K562 (cell line): Measurements from ENCODE around the gene CFAP70. TPM values are rescaled to one million over a fixed set of nuclear protein-coding genes. Genes with fewer than 3 reads are reported as not detected.

Experiments
- ATAC-seq: fragments of 200-7000 bp; cut with Tn5 transposase; 3 replicates; pipeline ENCODE4 v1.9.1; 2020; ENCODE audit warnings: moderate library complexity
- BruUV-seq: library from RNA; stranded (reverse); fragments of 400-500 nt; replicated peaks from 2 replicates; lab custom pipeline; 2021; lab: Mats Ljungman, UMichigan
- CTCF ChIA-PET: fragments of 300-600 bp; formaldehyde crosslinking; extraction: SDS; loops from one replicate; lab custom pipeline; 2021; ENCODE audit warnings: low intra/inter-chr PET ratio; lab: Yijun Ruan, JAX
- POLR2A ChIA-PET: fragments of 300-600, 350-650 bp; sonication (Branson Sonifier 250); formaldehyde crosslinking; extraction: SDS; loops from one replicate; lab custom pipeline; 2021; ENCODE audit warnings: antibody characterized with exemption, inconsistent platforms; lab: Yijun Ruan, JAX
- DNase-seq, 4 experiments: peaks; one replicate each; pipeline versions ENCODE4 v3.0.0 to v3.0.0-alpha.2; 2011 to 2018; ENCODE audit warnings: low spot score in 3 of 4, mixed read lengths in 3 of 4; ENCODE audit errors: extremely low read depth in 1 of 4
- FAIRE-seq: peaks from 2 replicates; lab custom pipeline; 2011; peaks lifted over from hg19 to GRCh38; lab: Jason Lieb, UNC
- H2AFZ ChIP-seq: 2 replicates; pipeline ENCODE4 v1.6.0; 2011; ENCODE audit warnings: low read depth, low read length, control low read depth, inconsistent platforms
- H3K27ac ChIP-seq: fragments of 200-600 bp; 3 replicates; pipeline ENCODE4 v1.8.0; 2011; ENCODE audit warnings: low read depth, mild to moderate bottlenecking, control low read depth, inconsistent platforms, low read length, moderate library complexity, mixed read lengths; ENCODE audit errors: extremely low read depth
- H3K27me3 ChIP-seq, 2 experiments: fragments of 300-600 bp in 1 of 2; 2 replicates in 1 of 2; 3 replicates in 1 of 2; pipeline versions ENCODE4 v1.6.0 to v1.8.0; 2011; ENCODE audit warnings: inconsistent platforms in 2 of 2, low read length in 2 of 2, mild to moderate bottlenecking in 1 of 2, mixed read lengths in 1 of 2, moderate library complexity in 1 of 2; ENCODE audit not compliant: control insufficient read depth in 2 of 2, insufficient read depth in 2 of 2
- H3K36me3 ChIP-seq: fragments of 300-600 bp; 3 replicates; pipeline ENCODE4 v1.8.0; 2011; ENCODE audit warnings: mild to moderate bottlenecking, low read length, inconsistent platforms; ENCODE audit not compliant: control insufficient read depth, insufficient read depth
- H3K4me1 ChIP-seq, 2 experiments: fragments of 200-600 bp in 1 of 2; replicated peaks in 1 of 2; 2 replicates in 1 of 2; 3 replicates in 1 of 2; pipeline versions ENCODE4 v1.5.1 to v1.8.0; 2011; ENCODE audit warnings: inconsistent platforms in 2 of 2, low read length in 2 of 2, mild to moderate bottlenecking in 1 of 2, mixed read lengths in 1 of 2, moderate library complexity in 1 of 2; ENCODE audit not compliant: control insufficient read depth in 2 of 2, insufficient read depth in 2 of 2
- H3K4me2 ChIP-seq: 2 replicates; pipeline ENCODE4 v1.6.1; 2011; ENCODE audit warnings: low read length, control low read depth, inconsistent platforms, mixed read lengths; ENCODE audit not compliant: insufficient read depth
- H3K4me3 ChIP-seq: fragments of 200-600 bp; sonication (generic), shearing (Covaris generic); 2 replicates; pipeline ENCODE4 v1.5.1; 2016; ENCODE audit warnings: control low read depth, inconsistent platforms
- H3K79me2 ChIP-seq: fragments of 200-600 bp; 3 replicates; pipeline ENCODE4 v1.8.0; 2011; ENCODE audit warnings: low read length, inconsistent platforms; ENCODE audit not compliant: control insufficient read depth, insufficient read depth
- H3K9ac ChIP-seq, 2 experiments: 2 replicates each; pipeline versions ENCODE4 v1.6.0 to v1.6.1; 2011; ENCODE audit warnings: low read depth in 2 of 2, low read length in 2 of 2, control low read depth in 1 of 2, inconsistent platforms in 1 of 2, mild to moderate bottlenecking in 1 of 2, mixed read lengths in 1 of 2; ENCODE audit not compliant: insufficient read depth in 1 of 2
- H3K9me1 ChIP-seq: one replicate; pipeline ENCODE4 v1.6.0; 2011; ENCODE audit warnings: inconsistent platforms, mild to moderate bottlenecking, low read length, moderate library complexity; ENCODE audit not compliant: control insufficient read depth, insufficient read depth
- H3K9me3 ChIP-seq: replicated peaks from 2 replicates; pipeline ENCODE4 v1.5.1; 2011; ENCODE audit warnings: low read depth, low read length, inconsistent platforms; ENCODE audit not compliant: control insufficient read depth, insufficient read depth
- H4K20me1 ChIP-seq: replicated peaks from 2 replicates; pipeline ENCODE4 v1.6.1; 2011; ENCODE audit warnings: low read length, inconsistent platforms, mixed read lengths; ENCODE audit not compliant: control insufficient read depth, insufficient read depth
- KDM2B ChIP-seq: fragments of 250-450 bp; sonication (Bioruptor Pico); IDR thresholded peaks from 2 replicates; pipeline ENCODE4 v1.8.0; 2021; ENCODE audit warnings: mild to moderate bottlenecking, moderate library complexity
- SNRNP70 ChIP-seq: fragments of 200-400 bp; formaldehyde crosslinking; optimal IDR thresholded peaks from 2 replicates; pipeline ENCODE3; 2017; ENCODE audit warnings: low read depth, low read length
- ZNF121 ChIP-seq: sonication (generic); formaldehyde crosslinking; conservative IDR thresholded peaks from 2 replicates; pipeline ENCODE4 v1.8.0; 2022; ENCODE audit warnings: missing genetic modification reagents
- WGBS: fragments of 100-300 bp; shearing (Covaris generic); methylation state at CpG from one replicate; pipeline ENCODE4 v1.1.6; 2016; ENCODE audit warnings: low coverage, mixed read lengths; ENCODE audit not compliant: insufficient coverage; ENCODE audit errors: missing lambda C conversion rate; 5-methylcytosine and 5-hydroxymethylcytosine counted together
- in situ Hi-C: fragments of 300-500 bp; cut with MboI; formaldehyde crosslinking; loops from 4 replicates; pipeline ENCODE4 v1.15.0; 2018; ENCODE audit warnings: inconsistent platforms, mixed read lengths
- intact Hi-C: fragments of 100-400 bp; cut with micrococcal nuclease; formaldehyde crosslinking; loops from 2 replicates; pipeline ENCODE4 v1.14.2; 2022
- polyA plus RNA-seq, 8 experiments: library from polyadenylated mRNA; depleted of rRNA in 4 of 8; stranded (reverse) in 5 of 8; unstranded in 3 of 8; fragments of >200 nt; fragmentation: Nextera tagmentation in 2 of 8; fragmentation: Illumina TruSeq in 1 of 8; extraction: Ambion mirVana in 2 of 8; extraction: Trizol in 1 of 8; gene quantifications; 2 replicates each; pipeline versions ENCODE4 v1.2.1 to v1.2.3, GENCODE V29; 2011 to 2014; ENCODE audit warnings: inconsistent platforms in 1 of 8, missing spikeins in 1 of 8
- total RNA-seq, 7 experiments: library from RNA; depleted of rRNA in 6 of 7; stranded (reverse); fragments of >200 nt in 6 of 7; fragmentation: Illumina TruSeq in 2 of 7; extraction: Trizol in 2 of 7; gene quantifications; 2 replicates each; pipeline versions ENCODE4 v1.2.1 to v1.2.3, GENCODE V29; 2011 to 2021; ENCODE audit warnings: low replicate concordance in 1 of 7
- TF ChIP-seq, protein P1 (sequence below): fragments of 450-650 bp; formaldehyde crosslinking; IDR thresholded peaks from 2 replicates; pipeline ENCODE4 v1.4.0; 2020; ENCODE audit warnings: mild to moderate bottlenecking, mixed read lengths

CFAP70 gene
- total and polyA plus RNA-seq, 9 of the 15 experiments (the other 6 are each of a cell fraction or from before 2014, with no cell fraction given), result 0.27 to 1.6 (median 0.86) TPM

DNA sequence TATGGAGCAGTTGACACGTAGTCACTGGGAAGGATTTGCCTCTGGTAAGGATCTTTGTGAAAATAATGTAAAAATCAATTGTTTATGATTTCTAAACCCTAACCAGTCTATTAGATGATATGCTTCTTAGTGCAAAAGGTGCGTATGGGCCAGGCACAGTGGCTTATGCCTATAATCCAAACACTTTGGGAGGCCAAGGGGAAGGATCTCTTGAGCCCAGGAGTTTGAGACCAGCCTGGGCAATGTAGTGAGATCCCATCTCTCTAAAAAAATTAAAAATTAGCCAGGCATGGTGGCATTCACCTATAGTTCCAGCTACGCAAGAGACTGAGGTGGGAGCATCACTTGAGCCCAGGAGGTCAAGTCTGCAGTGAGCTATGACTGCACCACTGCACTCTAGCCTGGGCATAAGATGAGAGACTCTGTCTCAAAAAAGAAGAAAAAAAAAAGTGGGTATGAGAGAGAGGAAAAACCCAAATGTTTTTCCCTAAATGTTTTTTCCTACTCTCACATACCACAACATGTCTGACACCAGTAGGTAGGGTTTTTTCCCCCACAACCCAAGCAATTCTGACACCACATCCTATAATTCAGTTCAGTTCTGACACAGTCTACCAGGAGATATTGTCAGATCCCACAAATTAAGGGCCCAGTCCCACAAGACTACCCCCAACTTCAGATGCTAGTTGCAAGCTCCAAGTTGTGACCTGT, 148.1 kb downstream of the CFAP70 start:
- H3K27ac ChIP-seq, result no peak overlapping the region
- H3K4me1 ChIP-seq, result peaks cover 0 to 10% of the 10 kb centered on the region in 2 experiments; a peak in 2 of 5 replicates
- FAIRE-seq (no peak), DNase-seq (no peak), ATAC-seq (no peak)
- no peaks in the 10 kb centered on the region for H3K79me2 ChIP-seq
- no peaks in the 10 kb centered on the region for H3K9me1 ChIP-seq
- in situ Hi-C loops, result no loop called here
- H3K9ac ChIP-seq, result no peak overlapping the region
- no peaks in the 10 kb centered on the region for H3K27me3 ChIP-seq
- TF ChIP-seq KDM2B (CRISPR knock-in tag), result no peak
- peak; percentile 70 for TF ChIP-seq ZNF121 (CRISPR knock-in tag)
- intact Hi-C loops, result no loop called here
- 58% methylated on average over 3 of the region's 3 CpGs for WGBS
- H2AFZ ChIP-seq, result no peak overlapping the region
- no peaks in the 10 kb centered on the region; the same call in 1 of the 2 replicates for H3K9me3 ChIP-seq
- no peak overlapping the region for H3K4me3 ChIP-seq
- ChIA-PET POLR2A (interaction anchor here (0.5 to 1.2 kb wide), 3 partner anchors 11 to 112 kb away, joined by 3 read pairs; no protein-coding TSS in a partner anchor), CTCF (no interaction called here)
- BruUV-seq, result no TSS peak
- no peak overlapping the region for H3K4me2 ChIP-seq
- no peaks in the 10 kb centered on the region for H3K36me3 ChIP-seq
- H4K20me1 ChIP-seq, result no peaks in the 10 kb centered on the region

DNA sequence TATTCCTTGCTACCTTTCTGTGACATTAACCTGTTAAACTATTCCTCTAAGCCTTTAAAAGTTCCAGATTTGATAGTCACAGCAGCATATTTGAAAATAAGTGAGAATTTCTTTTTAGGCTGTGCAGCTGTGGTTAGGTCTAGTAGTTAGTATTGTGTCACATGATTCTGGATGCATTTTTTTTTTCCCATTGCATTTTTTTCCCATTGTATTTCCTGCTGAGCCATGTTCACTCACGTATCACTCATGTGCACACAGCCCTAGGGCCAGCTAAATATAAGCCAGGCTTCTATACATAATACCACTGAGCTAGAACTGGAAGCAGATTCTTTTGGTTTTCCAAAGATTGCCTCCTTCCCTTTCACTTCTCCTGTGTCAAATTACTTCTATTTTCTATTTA, 149.0 kb downstream of the CFAP70 start:
- H4K20me1 ChIP-seq, result no peaks in the 10 kb centered on the region
- in situ Hi-C loops, result no loop called here
- no TSS peak for BruUV-seq
- no peak for TF ChIP-seq SNRNP70
- TF ChIP-seq, protein P1, sequence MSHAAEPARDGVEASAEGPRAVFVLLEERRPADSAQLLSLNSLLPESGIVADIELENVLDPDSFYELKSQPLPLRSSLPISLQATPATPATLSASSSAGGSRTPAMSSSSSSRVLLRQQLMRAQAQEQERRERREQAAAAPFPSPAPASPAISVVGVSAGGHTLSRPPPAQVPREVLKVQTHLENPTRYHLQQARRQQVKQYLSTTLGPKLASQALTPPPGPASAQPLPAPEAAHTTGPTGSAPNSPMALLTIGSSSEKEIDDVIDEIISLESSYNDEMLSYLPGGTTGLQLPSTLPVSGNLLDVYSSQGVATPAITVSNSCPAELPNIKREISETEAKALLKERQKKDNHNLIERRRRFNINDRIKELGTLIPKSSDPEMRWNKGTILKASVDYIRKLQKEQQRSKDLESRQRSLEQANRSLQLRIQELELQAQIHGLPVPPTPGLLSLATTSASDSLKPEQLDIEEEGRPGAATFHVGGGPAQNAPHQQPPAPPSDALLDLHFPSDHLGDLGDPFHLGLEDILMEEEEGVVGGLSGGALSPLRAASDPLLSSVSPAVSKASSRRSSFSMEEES (CRISPR knock-in tag), result peak; percentile 54
- POLR2A ChIA-PET, result interaction anchor here (0.5 to 1.0 kb wide), 3 partner anchors 99 to 406 kb away, joined by 3 to 5 read pairs (median 3); partner anchors contain the start of gene NUDT13
- peaks cover 0 to 10% of the 10 kb centered on the region in 2 experiments; a peak in 2 of 5 replicates for H3K4me1 ChIP-seq
- 42% methylated on average over 1 of the region's 1 CpG for WGBS
- H3K27me3 ChIP-seq, result no peaks in the 10 kb centered on the region
- H3K4me3 ChIP-seq, result no peak overlapping the region
- ATAC-seq (no peak), DNase-seq (no peak), FAIRE-seq (peak; percentile 59)
- H2AFZ ChIP-seq, result no peak overlapping the region
- H3K79me2 ChIP-seq, result no peaks in the 10 kb centered on the region
- intact Hi-C loops, result no loop called here
- H3K27ac ChIP-seq, result no peak overlapping the region
- H3K9ac ChIP-seq, result no peak overlapping the region
- H3K9me3 ChIP-seq, result no peaks in the 10 kb centered on the region; the same call in 1 of the 2 replicates
- no peak overlapping the region for H3K4me2 ChIP-seq
- H3K36me3 ChIP-seq, result no peaks in the 10 kb centered on the region
- CTCF ChIA-PET, result no interaction called here
- H3K9me1 ChIP-seq, result no peaks in the 10 kb centered on the region
